ENCODE data around the gene TMEM53. TPM values are rescaled to one million over a fixed set of nuclear protein-coding genes. Genes with fewer than 3 reads are reported as not detected.
A peak's percentile ranks its signal among the peaks of the same experiment; 100 is the strongest.

Gene TMEM53
- total RNA-seq, 2 donors from 2014 or later, result 10.2 to 10.8 TPM

- no peak for DNase-seq
Measured at GRCh38 chr1:44640200-44640853, 34.0 kb downstream of the TMEM53 start.

GRCh38 chr1:44637702-44638411 is 36.4 kb downstream of the TMEM53 start:
- no peak for TF ChIP-seq CTCF (conservative IDR thresholded peaks at IDR 0.05)
- peak overlapping the region; percentile 83 for H3K27ac ChIP-seq (ENCODE audit: low read depth, low read length)
- H3K4me3 ChIP-seq (ENCODE audit: low read length), result no peak overlapping the region
- Mint-ChIP-seq H3K27me3 (ENCODE audit: insufficient read depth) (no peaks in the 10 kb centered on the region), H3K4me1 (peaks cover 15% of the 10 kb centered on the region), H3K9me3 (no peaks in the 10 kb centered on the region), H3K36me3 (ENCODE audit: low read depth) (peaks cover 73% of the 10 kb centered on the region), H3K4me3 (no peak overlapping the region), H3K27ac (peak overlapping the region; percentile 52)
- 92 to 99% methylated on average over 20 to 27 of the region's 27 CpGs for WGBS, 2 experiments (ENCODE audit: insufficient coverage in 1 of 2, insufficient read length in 1 of 2)
- H3K9me3 ChIP-seq (ENCODE audit: control insufficient read depth, low read length), result no peaks in the 10 kb centered on the region
- no peak for DNase-seq
- no peaks in the 10 kb centered on the region for H3K27me3 ChIP-seq (ENCODE audit: control insufficient read depth, insufficient read depth, low read length, poor library complexity, severe bottlenecking)
- H3K4me1 ChIP-seq (ENCODE audit: control insufficient read depth, insufficient read depth, low read length), result peaks cover 4% of the 10 kb centered on the region
- no peak overlapping the region for H3K9ac ChIP-seq (ENCODE audit: extremely low read depth, low read length, poor library complexity, severe bottlenecking)
- peaks cover 87% of the 10 kb centered on the region for H3K36me3 ChIP-seq (ENCODE audit: control insufficient read depth, insufficient read depth, low read length)

More at GRCh38 chr1:44640200-44640853, 34.0 kb downstream of the TMEM53 start:
- H3K36me3 Mint-ChIP-seq (ENCODE audit: low read depth), result peaks cover 75% of the 10 kb centered on the region
- WGBS, 2 experiments (ENCODE audit: insufficient coverage in 1 of 2, insufficient read length in 1 of 2), result 93 to 94% methylated on average over 21 to 24 of the region's 24 CpGs
- no peaks in the 10 kb centered on the region for H3K9me3 Mint-ChIP-seq
- Histone ChIP-seq H3K27ac (ENCODE audit: low read depth, low read length) (no peak overlapping the region), H3K36me3 (ENCODE audit: control insufficient read depth, insufficient read depth, low read length) (peaks cover 88% of the 10 kb centered on the region), H3K27me3 (ENCODE audit: control insufficient read depth, insufficient read depth, low read length, poor library complexity, severe bottlenecking) (no peaks in the 10 kb centered on the region), H3K9ac (ENCODE audit: extremely low read depth, low read length, poor library complexity, severe bottlenecking) (no peak overlapping the region), H3K9me3 (ENCODE audit: control insufficient read depth, low read length) (no peaks in the 10 kb centered on the region), H3K4me1 (ENCODE audit: control insufficient read depth, insufficient read depth, low read length) (no peaks in the 10 kb centered on the region), H3K4me3 (ENCODE audit: low read length) (no peak overlapping the region)
- no peak for TF ChIP-seq CTCF (conservative IDR thresholded peaks at IDR 0.05)
- H3K27ac Mint-ChIP-seq, result no peak overlapping the region
- H3K4me3 Mint-ChIP-seq, result no peak overlapping the region
- H3K4me1 Mint-ChIP-seq, result no peaks in the 10 kb centered on the region
- H3K27me3 Mint-ChIP-seq (ENCODE audit: insufficient read depth), result no peaks in the 10 kb centered on the region

GRCh38 chr1:44636688-44637598 is 37.3 kb downstream of the TMEM53 start:
- H3K9me3 Mint-ChIP-seq, result no peaks in the 10 kb centered on the region
- H3K4me1 ChIP-seq (ENCODE audit: control insufficient read depth, insufficient read depth, low read length), result peaks cover 6% of the 10 kb centered on the region
- peaks cover 66% of the 10 kb centered on the region for H3K36me3 Mint-ChIP-seq (ENCODE audit: low read depth)

More at GRCh38 chr1:44636688-44637598, 37.3 kb downstream of the TMEM53 start:
- peaks cover 78% of the 10 kb centered on the region for H3K36me3 ChIP-seq (ENCODE audit: control insufficient read depth, insufficient read depth, low read length)
- no peak overlapping the region for H3K9ac ChIP-seq (ENCODE audit: extremely low read depth, low read length, poor library complexity, severe bottlenecking)
- DNase-seq, result no peak
- H3K27ac ChIP-seq (ENCODE audit: low read depth, low read length), result peak overlapping the region; percentile 83
- 92 to 97% methylated on average over 13 of the region's 13 CpGs for WGBS, 2 experiments (ENCODE audit: insufficient coverage in 1 of 2, insufficient read length in 1 of 2)
- H3K4me3 ChIP-seq (ENCODE audit: low read length), result no peak overlapping the region
- H3K27me3 ChIP-seq (ENCODE audit: control insufficient read depth, insufficient read depth, low read length, poor library complexity, severe bottlenecking), result no peaks in the 10 kb centered on the region
- no peaks in the 10 kb centered on the region for H3K9me3 ChIP-seq (ENCODE audit: control insufficient read depth, low read length)
- Mint-ChIP-seq H3K4me3 (no peak overlapping the region), H3K27ac (peak overlapping the region; percentile 62), H3K4me1 (peaks cover 20% of the 10 kb centered on the region), H3K27me3 (ENCODE audit: insufficient read depth) (no peaks in the 10 kb centered on the region)
- TF ChIP-seq CTCF (conservative IDR thresholded peaks at IDR 0.05), result no peak
